IMR-90 (cell line): ENCODE data around the gene LIPJ. TPM values are rescaled to one million over a fixed set of nuclear protein-coding genes. Genes with fewer than 3 reads are reported as not detected.

Experiments
- ATAC-seq: fragments of 200-7000 bp; cut with Tn5 transposase; 2 replicates; pipeline ENCODE4 v1.9.1; 2020; ENCODE audit warnings: low read depth, mild to moderate bottlenecking, moderate library complexity
- BruUV-seq: library from RNA; stranded (reverse); fragments of 400-500 nt; replicated peaks from 2 replicates; lab custom pipeline; 2021; lab: Mats Ljungman, UMichigan
- CTCF ChIA-PET: fragments of 300-600 bp; formaldehyde crosslinking; extraction: SDS; loops from one replicate; lab custom pipeline; 2021; ENCODE audit warnings: antibody characterized with exemption; lab: Yijun Ruan, JAX
- POLR2A ChIA-PET: fragments of 300-600 bp; sonication (Branson Sonifier 250); formaldehyde crosslinking; loops from one replicate; lab custom pipeline; 2022; ENCODE audit warnings: antibody characterized with exemption; ENCODE audit not compliant: unreplicated experiment; lab: Charles Lee
- DNase-seq: peaks from one replicate; pipeline ENCODE4 v3.0.0; 2013
- H2AFZ ChIP-seq: replicated peaks from 2 replicates; pipeline ENCODE3; 2013; ENCODE audit warnings: low read length, mild to moderate bottlenecking; ENCODE audit not compliant: poor library complexity
- H2AK5ac ChIP-seq: 2 replicates; pipeline ENCODE4 v1.6.1; 2013; ENCODE audit warnings: low read depth, low read length, inconsistent platforms
- H2AK9ac ChIP-seq: replicated peaks from 2 replicates; pipeline ENCODE3; 2013; ENCODE audit warnings: mild to moderate bottlenecking, low read depth, low read length, moderate library complexity; ENCODE audit not compliant: poor library complexity
- H2BK120ac ChIP-seq: 2 replicates; pipeline ENCODE4 v1.6.1; 2013; ENCODE audit warnings: low read depth, low read length, inconsistent platforms
- H2BK15ac ChIP-seq: 3 replicates; pipeline ENCODE4 v1.6.1; 2013; ENCODE audit warnings: low read depth, low read length, inconsistent platforms
- H2BK20ac ChIP-seq: 2 replicates; pipeline ENCODE4 v1.6.1; 2013; ENCODE audit warnings: low read depth, mild to moderate bottlenecking, inconsistent platforms, low read length, moderate library complexity
- H2BK5ac ChIP-seq: 2 replicates; pipeline ENCODE4 v1.6.1; 2013; ENCODE audit warnings: mild to moderate bottlenecking, low read depth, low read length, inconsistent platforms; ENCODE audit not compliant: poor library complexity, severe bottlenecking
- H3K14ac ChIP-seq: replicated peaks from 2 replicates; pipeline ENCODE4 v1.6.1; 2013; ENCODE audit warnings: low read depth, low read length, inconsistent platforms
- H3K18ac ChIP-seq: 2 replicates; pipeline ENCODE4 v1.6.1; 2013; ENCODE audit warnings: low read depth, low read length, control low read depth
- H3K23ac ChIP-seq: 2 replicates; pipeline ENCODE4 v1.6.1; 2013; ENCODE audit warnings: low read depth, low read length, inconsistent platforms
- H3K27ac ChIP-seq: 2 replicates; pipeline ENCODE4 v1.5.1; 2013; ENCODE audit warnings: mild to moderate bottlenecking, control low read depth, low read length; ENCODE audit not compliant: insufficient read depth
- H3K27me3 ChIP-seq: 2 replicates; pipeline ENCODE4 v1.6.1; 2013; ENCODE audit warnings: low read length; ENCODE audit not compliant: control insufficient read depth, insufficient read depth
- H3K36me3 ChIP-seq: 2 replicates; pipeline ENCODE4 v1.6.1; 2013; ENCODE audit warnings: low read length, mixed read lengths; ENCODE audit not compliant: control insufficient read depth, insufficient read depth
- H3K4ac ChIP-seq: 2 replicates; pipeline ENCODE4 v1.6.1; 2013; ENCODE audit warnings: low read depth, low read length, inconsistent platforms
- H3K4me1 ChIP-seq: 2 replicates; pipeline ENCODE4 v1.6.1; 2013; ENCODE audit warnings: low read length, mixed read lengths; ENCODE audit not compliant: control insufficient read depth, insufficient read depth
- H3K4me2 ChIP-seq: 2 replicates; pipeline ENCODE4 v1.6.1; 2013; ENCODE audit warnings: low read depth, mild to moderate bottlenecking, control low read depth, low read length, moderate library complexity
- H3K4me3 ChIP-seq: 2 replicates; pipeline ENCODE4 v1.5.1; 2013; ENCODE audit warnings: low read depth, mild to moderate bottlenecking, control low read depth, low read length, moderate library complexity; ENCODE audit not compliant: insufficient read depth
- H3K56ac ChIP-seq: 2 replicates; pipeline ENCODE4 v1.6.1; 2013; ENCODE audit warnings: low read length, inconsistent platforms; ENCODE audit not compliant: insufficient read depth; ENCODE audit errors: extremely low read depth
- H3K79me1 ChIP-seq, 2 experiments: 2 replicates each; pipeline ENCODE4 v1.6.1; 2013; ENCODE audit warnings: low read length in 2 of 2, inconsistent platforms in 1 of 2, low read depth in 1 of 2
- H3K9ac ChIP-seq: 2 replicates; pipeline ENCODE4 v1.6.1; 2013; ENCODE audit warnings: low read depth, low read length, control low read depth
- H3K9me1 ChIP-seq: 2 replicates; pipeline ENCODE4 v1.6.1; 2013; ENCODE audit warnings: low read length, inconsistent platforms; ENCODE audit not compliant: insufficient read depth
- H3K9me3 ChIP-seq: 2 replicates; pipeline ENCODE4 v1.6.1; 2013; ENCODE audit warnings: low read length; ENCODE audit not compliant: control insufficient read depth, insufficient read depth
- H4K20me1 ChIP-seq: 2 replicates; pipeline ENCODE4 v1.6.1; 2013; ENCODE audit warnings: low read length, inconsistent platforms; ENCODE audit not compliant: insufficient read depth
- H4K5ac ChIP-seq: 2 replicates; pipeline ENCODE4 v1.6.1; 2013; ENCODE audit warnings: mild to moderate bottlenecking, low read depth, low read length, control low read depth
- H4K8ac ChIP-seq, 2 experiments: 2 replicates each; pipeline ENCODE4 v1.6.1; 2013; ENCODE audit warnings: low read depth in 2 of 2, low read length in 2 of 2, control low read depth in 1 of 2, inconsistent platforms in 1 of 2
- H4K91ac ChIP-seq: 2 replicates; pipeline ENCODE4 v1.6.1; 2013; ENCODE audit warnings: low read depth, low read length, inconsistent platforms; ENCODE audit not compliant: insufficient read depth
- BHLHE40 ChIP-seq: fragments of 150-350 bp; IDR thresholded peaks from 2 replicates; pipeline ENCODE4 v1.6.1; 2016; ENCODE audit warnings: mild to moderate bottlenecking, low read depth, low read length
- CEBPB ChIP-seq: IDR thresholded peaks from 2 replicates; pipeline ENCODE4 v1.6.1; 2012; ENCODE audit warnings: low read depth, low read length, improper control_type of control experiment
- CHD1 ChIP-seq: IDR thresholded peaks from 2 replicates; pipeline ENCODE4 v1.6.1; 2012; ENCODE audit warnings: low read depth, low read length, improper control_type of control experiment
- FOS ChIP-seq: fragments of 150-350 bp; IDR thresholded peaks from 2 replicates; pipeline ENCODE4 v1.6.1; 2016; ENCODE audit warnings: low read depth, low read length
- MAFK ChIP-seq: IDR thresholded peaks from 2 replicates; pipeline ENCODE4 v1.6.1; 2012; ENCODE audit warnings: low read depth, low read length, improper control_type of control experiment
- MAZ ChIP-seq: IDR thresholded peaks from 2 replicates; pipeline ENCODE4 v1.6.1; 2012; ENCODE audit warnings: low read depth, mild to moderate bottlenecking, low read length, improper control_type of control experiment, moderate library complexity, borderline replicate concordance
- MXI1 ChIP-seq: IDR thresholded peaks from 2 replicates; pipeline ENCODE4 v1.6.1; 2012; ENCODE audit warnings: low read depth, mild to moderate bottlenecking, low read length, moderate library complexity, borderline replicate concordance
- NFE2L2 ChIP-seq: fragments of 150-350 bp; IDR thresholded peaks from 2 replicates; pipeline ENCODE4 v1.6.1; 2016; ENCODE audit warnings: low read depth, mild to moderate bottlenecking, low read length
- POLR2A ChIP-seq: IDR thresholded peaks from 2 replicates; pipeline ENCODE4 v1.6.1; 2012; ENCODE audit warnings: mild to moderate bottlenecking, low read depth, low read length
- RAD21 ChIP-seq: IDR thresholded peaks from 2 replicates; pipeline ENCODE4 v1.6.1; 2012; ENCODE audit warnings: low read length, improper control_type of control experiment
- RCOR1 ChIP-seq: IDR thresholded peaks from 2 replicates; pipeline ENCODE4 v1.6.1; 2012; ENCODE audit warnings: mild to moderate bottlenecking, low read length, improper control_type of control experiment; ENCODE audit not compliant: insufficient replicate concordance
- RFX5 ChIP-seq: IDR thresholded peaks from 2 replicates; pipeline ENCODE4 v1.8.0; 2012; ENCODE audit warnings: low read depth, mild to moderate bottlenecking, low read length, moderate library complexity
- SMC3 ChIP-seq: fragments of 150-350 bp; IDR thresholded peaks from 2 replicates; pipeline ENCODE4 v1.6.1; 2016; ENCODE audit warnings: low read depth, mild to moderate bottlenecking, antibody characterized with exemption, low read length, moderate library complexity
- WGBS, 2 experiments: methylation state at CpG; one replicate each; pipeline versions ENCODE4 v1.1.5 to v1.1.7; 2013; ENCODE audit warnings: missing lambda C conversion rate in 2 of 2; ENCODE audit not compliant: insufficient read length in 1 of 2; ENCODE audit errors: extremely low coverage in 2 of 2; 5-methylcytosine and 5-hydroxymethylcytosine counted together
- dilution Hi-C: fragments of 300-500 bp; cut with HindIII; formaldehyde crosslinking; loops from one replicate; pipeline ENCODE4 v1.14.3; 2018; ENCODE audit warnings: low sequenced_read_pairs; ENCODE audit not compliant: unreplicated experiment
- in situ Hi-C: fragments of 300-500 bp; cut with MboI; formaldehyde crosslinking; loops from 3 replicates; pipeline ENCODE4 v1.14.3; 2019; ENCODE audit warnings: low sequenced_read_pairs, inconsistent platforms, mixed read lengths
- intact Hi-C: fragments of 100-400 bp; cut with micrococcal nuclease; formaldehyde crosslinking; loops from 2 replicates; pipeline ENCODE4 v1.10.0; 2022
- polyA plus RNA-seq, 3 experiments: library from polyadenylated mRNA; depleted of rRNA; stranded (reverse); fragments of >200 nt; gene quantifications; 2 replicates each; pipeline ENCODE4 v1.2.3, GENCODE V29; 2012; ENCODE audit warnings: low replicate concordance in 1 of 3
- total RNA-seq: library from RNA; depleted of rRNA; stranded (reverse); fragments of >200 nt; gene quantifications from 2 replicates; pipeline ENCODE4 v1.2.3, GENCODE V29; 2012
- TF ChIP-seq, protein P1 (sequence below): fragments of 150-350 bp; IDR thresholded peaks from 2 replicates; pipeline ENCODE4 v1.6.1; 2017; ENCODE audit warnings: mild to moderate bottlenecking, antibody characterized with exemption, low read length, low read depth
- TF ChIP-seq, protein P2 (sequence below): conservative IDR thresholded peaks from 2 replicates; pipeline ENCODE4 v1.5.1; 2012; ENCODE audit warnings: mild to moderate bottlenecking, low read depth, low read length, improper control_type of control experiment
- TF ChIP-seq, protein P3 (sequence below): fragments of 150-350 bp; IDR thresholded peaks from 2 replicates; pipeline ENCODE4 v1.6.1; 2016; ENCODE audit warnings: low read depth, mild to moderate bottlenecking, low read length, moderate library complexity, borderline replicate concordance

LIPJ gene
- total and polyA plus RNA-seq, 2 of the 4 experiments (the other 2 are of a cell fraction) = not detected

DNA sequence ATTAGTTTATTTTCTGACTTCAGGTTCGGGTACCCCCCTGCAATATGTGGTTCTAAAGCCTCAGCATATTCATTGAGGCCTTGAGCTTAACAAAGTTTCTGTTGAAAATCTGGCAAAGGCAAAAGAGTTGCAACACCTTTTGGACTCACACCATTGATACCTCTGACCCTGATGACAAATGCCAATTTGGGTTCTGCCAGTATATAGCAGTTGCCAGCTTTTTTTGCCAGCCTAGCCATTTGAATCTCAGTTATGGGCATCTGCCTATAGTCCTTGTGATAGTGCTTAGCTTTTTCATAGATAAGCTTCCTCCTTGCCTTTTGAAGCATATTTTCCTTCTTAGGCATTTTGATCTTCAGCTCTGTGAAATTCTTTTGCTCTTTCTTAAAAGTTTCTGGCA lies 31.9 kb downstream of the LIPJ start:
- Histone ChIP-seq H3K23ac (no peak overlapping the region), H3K36me3 (no peaks in the 10 kb centered on the region), H2BK120ac (no peak overlapping the region), H3K27ac (no peak overlapping the region), H2AFZ (no peak overlapping the region), H3K9me3 (no peaks in the 10 kb centered on the region), H3K27me3 (no peaks in the 10 kb centered on the region; the same call in 1 of the 2 replicates), H4K20me1 (no peaks in the 10 kb centered on the region), H3K18ac (no peak overlapping the region), H3K4me3 (no peak overlapping the region), H3K79me1 (no peaks in the 10 kb centered on the region), H3K56ac (no peak overlapping the region), H3K14ac (no peak overlapping the region), H2AK9ac (no peak overlapping the region), H3K9ac (no peak overlapping the region), H4K91ac (no peak overlapping the region), H4K5ac (no peak overlapping the region), H2BK5ac (no peak overlapping the region), H4K8ac (no peak overlapping the region), H3K9me1 (no peaks in the 10 kb centered on the region), H3K4me2 (no peak overlapping the region), H2BK15ac (no peak overlapping the region), H2BK20ac (no peak overlapping the region), H3K4ac (no peak overlapping the region), H3K4me1 (no peaks in the 10 kb centered on the region), H2AK5ac (no peak overlapping the region)
- ChIA-PET POLR2A (no interaction called here), CTCF (no interaction called here)
- intact Hi-C loops (no loop called here), dilution Hi-C loops (no loop called here), in situ Hi-C loops (no loop called here)
- no TSS peak for BruUV-seq
- DNase-seq (no peak), ATAC-seq (no peak)
- no CpG with 5 or more reads among the region's 1 CpG for WGBS, 2 experiments
- TF ChIP-seq, protein P1, sequence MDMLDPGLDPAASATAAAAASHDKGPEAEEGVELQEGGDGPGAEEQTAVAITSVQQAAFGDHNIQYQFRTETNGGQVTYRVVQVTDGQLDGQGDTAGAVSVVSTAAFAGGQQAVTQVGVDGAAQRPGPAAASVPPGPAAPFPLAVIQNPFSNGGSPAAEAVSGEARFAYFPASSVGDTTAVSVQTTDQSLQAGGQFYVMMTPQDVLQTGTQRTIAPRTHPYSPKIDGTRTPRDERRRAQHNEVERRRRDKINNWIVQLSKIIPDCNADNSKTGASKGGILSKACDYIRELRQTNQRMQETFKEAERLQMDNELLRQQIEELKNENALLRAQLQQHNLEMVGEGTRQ = no peak
- TF ChIP-seq, protein P2, sequence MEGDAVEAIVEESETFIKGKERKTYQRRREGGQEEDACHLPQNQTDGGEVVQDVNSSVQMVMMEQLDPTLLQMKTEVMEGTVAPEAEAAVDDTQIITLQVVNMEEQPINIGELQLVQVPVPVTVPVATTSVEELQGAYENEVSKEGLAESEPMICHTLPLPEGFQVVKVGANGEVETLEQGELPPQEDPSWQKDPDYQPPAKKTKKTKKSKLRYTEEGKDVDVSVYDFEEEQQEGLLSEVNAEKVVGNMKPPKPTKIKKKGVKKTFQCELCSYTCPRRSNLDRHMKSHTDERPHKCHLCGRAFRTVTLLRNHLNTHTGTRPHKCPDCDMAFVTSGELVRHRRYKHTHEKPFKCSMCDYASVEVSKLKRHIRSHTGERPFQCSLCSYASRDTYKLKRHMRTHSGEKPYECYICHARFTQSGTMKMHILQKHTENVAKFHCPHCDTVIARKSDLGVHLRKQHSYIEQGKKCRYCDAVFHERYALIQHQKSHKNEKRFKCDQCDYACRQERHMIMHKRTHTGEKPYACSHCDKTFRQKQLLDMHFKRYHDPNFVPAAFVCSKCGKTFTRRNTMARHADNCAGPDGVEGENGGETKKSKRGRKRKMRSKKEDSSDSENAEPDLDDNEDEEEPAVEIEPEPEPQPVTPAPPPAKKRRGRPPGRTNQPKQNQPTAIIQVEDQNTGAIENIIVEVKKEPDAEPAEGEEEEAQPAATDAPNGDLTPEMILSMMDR = no peak
- TF ChIP-seq POLR2A (no peak), NFE2L2 (no peak), BHLHE40 (no peak), RCOR1 (no peak), CEBPB (no peak), MAFK (no peak), RFX5 (no peak), MAZ (no peak), RAD21 (no peak), SMC3 (no peak), FOS (no peak), MXI1 (no peak), CHD1 (no peak)
- TF ChIP-seq, protein P3, sequence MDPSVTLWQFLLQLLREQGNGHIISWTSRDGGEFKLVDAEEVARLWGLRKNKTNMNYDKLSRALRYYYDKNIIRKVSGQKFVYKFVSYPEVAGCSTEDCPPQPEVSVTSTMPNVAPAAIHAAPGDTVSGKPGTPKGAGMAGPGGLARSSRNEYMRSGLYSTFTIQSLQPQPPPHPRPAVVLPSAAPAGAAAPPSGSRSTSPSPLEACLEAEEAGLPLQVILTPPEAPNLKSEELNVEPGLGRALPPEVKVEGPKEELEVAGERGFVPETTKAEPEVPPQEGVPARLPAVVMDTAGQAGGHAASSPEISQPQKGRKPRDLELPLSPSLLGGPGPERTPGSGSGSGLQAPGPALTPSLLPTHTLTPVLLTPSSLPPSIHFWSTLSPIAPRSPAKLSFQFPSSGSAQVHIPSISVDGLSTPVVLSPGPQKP = no peak
